SK-N-SH treated with all-trans-retinoic acid at 6 μM for 48 hours (cell line): ENCODE results near the gene TAF11L7.
"Not testable (repeated sequence)": the region's sequence is repeated elsewhere in the genome, so short reads cannot be mapped to it uniquely, and the experiment has no call there.

Experiments
- ATAC-seq: fragments of 200-7000 bp; cut with Tn5 transposase; 3 replicates; pipeline ENCODE4 v1.9.1; 2020; ENCODE audit warnings: mild to moderate bottlenecking, moderate library complexity
- ARNTL ChIP-seq: fragments of 450-650 bp; formaldehyde crosslinking; IDR thresholded peaks from 2 replicates; pipeline ENCODE4 v1.5.0; 2020; ENCODE audit warnings: low read depth, mild to moderate bottlenecking, moderate library complexity, borderline replicate concordance
- BACH2 ChIP-seq: fragments of 250-450 bp; sonication (Bioruptor Pico); IDR thresholded peaks from 2 replicates; pipeline ENCODE4 v1.9.0; 2021; ENCODE audit warnings: mild to moderate bottlenecking, borderline replicate concordance
- CSDC2 ChIP-seq: fragments of 250-450 bp; sonication (Bioruptor Pico); IDR thresholded peaks from 2 replicates; pipeline ENCODE4 v1.5.0; 2020; ENCODE audit warnings: mild to moderate bottlenecking, moderate library complexity
- ESRRG ChIP-seq: fragments of 250-450 bp; sonication (Bioruptor Pico); IDR thresholded peaks from 2 replicates; pipeline ENCODE4 v1.6.1; 2021; ENCODE audit warnings: mild to moderate bottlenecking
- GLIS3 ChIP-seq: fragments of 250-450 bp; sonication (Bioruptor Pico); IDR thresholded peaks from 2 replicates; pipeline ENCODE4 v1.5.0; 2020; ENCODE audit warnings: mild to moderate bottlenecking, moderate library complexity
- ISL1 ChIP-seq: fragments of 250-450 bp; sonication (Bioruptor Pico); IDR thresholded peaks from 2 replicates; pipeline ENCODE4 v2.1.2; 2022; ENCODE audit warnings: mild to moderate bottlenecking, moderate library complexity
- OSR1 ChIP-seq: fragments of 250-450 bp; sonication (Bioruptor Pico); IDR thresholded peaks from 2 replicates; pipeline ENCODE4 v1.8.0; 2022; ENCODE audit warnings: moderate library complexity, mild to moderate bottlenecking, inconsistent platforms
- PPARA ChIP-seq: fragments of 250-450 bp; sonication (Bioruptor Pico); IDR thresholded peaks from 2 replicates; pipeline ENCODE4 v1.5.0; 2020; ENCODE audit warnings: mild to moderate bottlenecking, borderline replicate concordance
- RARB ChIP-seq: fragments of 250-450 bp; sonication (Bioruptor Pico); IDR thresholded peaks from 2 replicates; pipeline ENCODE4 v1.8.0; 2021; ENCODE audit warnings: mild to moderate bottlenecking, moderate library complexity
- SNAI2 ChIP-seq: fragments of 250-450 bp; sonication (Bioruptor Pico); IDR thresholded peaks from 2 replicates; pipeline ENCODE4 v1.5.0; 2020; ENCODE audit warnings: mild to moderate bottlenecking, moderate library complexity
- ZC3H10 ChIP-seq: fragments of 250-450 bp; sonication (Bioruptor Pico); IDR thresholded peaks from 2 replicates; pipeline ENCODE4 v1.5.1; 2021; ENCODE audit warnings: mild to moderate bottlenecking, moderate library complexity
- ZFP3 ChIP-seq: fragments of 250-450 bp; sonication (Bioruptor Pico); IDR thresholded peaks from 2 replicates; pipeline ENCODE4 v1.5.0; 2020; ENCODE audit warnings: mild to moderate bottlenecking, moderate library complexity
- ZFP30 ChIP-seq: fragments of 450-650 bp; formaldehyde crosslinking; IDR thresholded peaks from 2 replicates; pipeline ENCODE4 v1.5.0; 2022; ENCODE audit warnings: mild to moderate bottlenecking, moderate library complexity
- ZNF565 ChIP-seq: fragments of 450-650 bp; formaldehyde crosslinking; conservative IDR thresholded peaks from 2 replicates; pipeline ENCODE4 v1.5.0; 2020; ENCODE audit warnings: low read depth, mild to moderate bottlenecking, moderate library complexity
- ZNF8 ChIP-seq: fragments of 450-650 bp; formaldehyde crosslinking; IDR thresholded peaks from 2 replicates; pipeline ENCODE4 v1.5.0; 2020; ENCODE audit warnings: mild to moderate bottlenecking, moderate library complexity
- TF ChIP-seq, protein P1 (sequence below): fragments of 250-450 bp; sonication (Bioruptor Pico); IDR thresholded peaks from 2 replicates; pipeline ENCODE4 v1.5.1; 2020; ENCODE audit warnings: low read depth, mild to moderate bottlenecking, moderate library complexity
- TF ChIP-seq, protein P2 (sequence below): fragments of 250-450 bp; sonication (Bioruptor Pico); IDR thresholded peaks from 2 replicates; pipeline ENCODE4 v1.8.0; 2021; ENCODE audit warnings: low read depth, mild to moderate bottlenecking, moderate library complexity, borderline replicate concordance
- TF ChIP-seq, protein P3 (sequence below): fragments of 250-450 bp; sonication (Bioruptor Pico); IDR thresholded peaks from 2 replicates; pipeline ENCODE4 v1.5.1; 2021; ENCODE audit warnings: mild to moderate bottlenecking, moderate library complexity
- TF ChIP-seq, protein P4 (sequence below): fragments of 250-450 bp; sonication (Bioruptor Pico); IDR thresholded peaks from 2 replicates; pipeline ENCODE4 v1.5.0; 2020; ENCODE audit warnings: mild to moderate bottlenecking, moderate library complexity
- TF ChIP-seq, protein P5 (sequence below): fragments of 250-450 bp; sonication (Bioruptor Pico); IDR thresholded peaks from 2 replicates; pipeline ENCODE4 v1.8.0; 2020; ENCODE audit warnings: mild to moderate bottlenecking, moderate library complexity, borderline replicate concordance

The TAF11L7 gene

DNA sequence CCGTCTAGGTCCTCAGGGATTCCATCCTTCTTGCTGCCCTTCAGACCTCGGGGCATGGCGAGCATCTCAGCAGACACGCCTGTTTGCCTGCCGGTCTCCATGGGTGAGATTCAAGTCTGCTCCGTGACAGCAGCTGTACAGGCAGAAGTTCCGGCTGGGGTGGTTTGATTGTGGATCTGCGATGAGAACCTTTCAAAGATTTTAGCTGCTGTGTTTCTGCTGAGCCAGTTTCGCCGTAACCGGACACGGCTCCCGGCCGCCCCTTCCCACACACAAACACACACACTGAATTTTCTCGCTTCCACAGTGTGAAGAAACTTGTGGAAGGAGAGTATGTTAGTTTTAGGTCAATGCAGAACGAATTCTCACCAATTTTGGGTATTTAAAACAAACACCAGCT is at the start of gene TAF11L7:
TAF11L7 (minus strand) TSS at position 101 of the 400 bp plus-strand sequence.
- ATAC-seq = not testable (repeated sequence)

DNA sequence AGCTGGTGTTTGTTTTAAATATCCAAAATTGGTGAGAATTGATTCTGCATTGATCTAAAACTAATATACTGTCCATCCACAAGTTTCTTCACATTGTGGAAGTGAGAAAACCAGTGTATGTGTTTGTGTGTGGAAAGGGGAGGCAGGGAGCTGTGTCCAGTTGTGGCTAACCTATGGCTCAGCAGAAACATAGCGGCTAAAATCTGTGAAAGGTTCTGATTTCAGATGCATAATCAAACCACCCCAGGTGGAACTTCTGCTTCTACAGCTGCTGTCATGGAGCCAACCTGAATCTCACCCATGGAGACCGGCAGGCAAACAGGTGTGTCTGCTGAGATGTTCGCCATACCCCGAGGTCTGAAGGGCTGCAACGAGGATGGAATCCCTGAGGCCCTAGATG is 48.6 kb upstream of the TAF11L7 start, which contains the start of gene TAF11L14:
TAF11L14 (plus strand) TSS at position 301 of the 400 bp plus-strand sequence.
- no peak for ATAC-seq
- TF ChIP-seq BACH2 (CRISPR knock-in tag) = no peak
- TF ChIP-seq ESRRG (CRISPR knock-in tag) = no peak
- TF ChIP-seq GLIS3 (CRISPR knock-in tag) = no peak
- TF ChIP-seq, protein P1, sequence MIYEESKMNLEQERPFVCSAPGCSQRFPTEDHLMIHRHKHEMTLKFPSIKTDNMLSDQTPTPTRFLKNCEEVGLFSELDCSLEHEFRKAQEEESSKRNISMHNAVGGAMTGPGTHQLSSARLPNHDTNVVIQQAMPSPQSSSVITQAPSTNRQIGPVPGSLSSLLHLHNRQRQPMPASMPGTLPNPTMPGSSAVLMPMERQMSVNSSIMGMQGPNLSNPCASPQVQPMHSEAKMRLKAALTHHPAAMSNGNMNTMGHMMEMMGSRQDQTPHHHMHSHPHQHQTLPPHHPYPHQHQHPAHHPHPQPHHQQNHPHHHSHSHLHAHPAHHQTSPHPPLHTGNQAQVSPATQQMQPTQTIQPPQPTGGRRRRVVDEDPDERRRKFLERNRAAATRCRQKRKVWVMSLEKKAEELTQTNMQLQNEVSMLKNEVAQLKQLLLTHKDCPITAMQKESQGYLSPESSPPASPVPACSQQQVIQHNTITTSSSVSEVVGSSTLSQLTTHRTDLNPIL (CRISPR knock-in tag) = no peak
- TF ChIP-seq PPARA (CRISPR knock-in tag) = no peak
- TF ChIP-seq ZNF8 (CRISPR knock-in tag) = no peak
- TF ChIP-seq CSDC2 (CRISPR knock-in tag) = no peak
- no peak for TF ChIP-seq ARNTL
- TF ChIP-seq, protein P2, sequence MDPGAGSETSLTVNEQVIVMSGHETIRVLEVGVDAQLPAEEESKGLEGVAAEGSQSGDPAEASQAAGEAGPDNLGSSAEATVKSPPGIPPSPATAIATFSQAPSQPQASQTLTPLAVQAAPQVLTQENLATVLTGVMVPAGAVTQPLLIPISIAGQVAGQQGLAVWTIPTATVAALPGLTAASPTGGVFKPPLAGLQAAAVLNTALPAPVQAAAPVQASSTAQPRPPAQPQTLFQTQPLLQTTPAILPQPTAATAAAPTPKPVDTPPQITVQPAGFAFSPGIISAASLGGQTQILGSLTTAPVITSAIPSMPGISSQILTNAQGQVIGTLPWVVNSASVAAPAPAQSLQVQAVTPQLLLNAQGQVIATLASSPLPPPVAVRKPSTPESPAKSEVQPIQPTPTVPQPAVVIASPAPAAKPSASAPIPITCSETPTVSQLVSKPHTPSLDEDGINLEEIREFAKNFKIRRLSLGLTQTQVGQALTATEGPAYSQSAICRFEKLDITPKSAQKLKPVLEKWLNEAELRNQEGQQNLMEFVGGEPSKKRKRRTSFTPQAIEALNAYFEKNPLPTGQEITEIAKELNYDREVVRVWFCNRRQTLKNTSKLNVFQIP (CRISPR knock-in tag) = no peak
- TF ChIP-seq, protein P3, sequence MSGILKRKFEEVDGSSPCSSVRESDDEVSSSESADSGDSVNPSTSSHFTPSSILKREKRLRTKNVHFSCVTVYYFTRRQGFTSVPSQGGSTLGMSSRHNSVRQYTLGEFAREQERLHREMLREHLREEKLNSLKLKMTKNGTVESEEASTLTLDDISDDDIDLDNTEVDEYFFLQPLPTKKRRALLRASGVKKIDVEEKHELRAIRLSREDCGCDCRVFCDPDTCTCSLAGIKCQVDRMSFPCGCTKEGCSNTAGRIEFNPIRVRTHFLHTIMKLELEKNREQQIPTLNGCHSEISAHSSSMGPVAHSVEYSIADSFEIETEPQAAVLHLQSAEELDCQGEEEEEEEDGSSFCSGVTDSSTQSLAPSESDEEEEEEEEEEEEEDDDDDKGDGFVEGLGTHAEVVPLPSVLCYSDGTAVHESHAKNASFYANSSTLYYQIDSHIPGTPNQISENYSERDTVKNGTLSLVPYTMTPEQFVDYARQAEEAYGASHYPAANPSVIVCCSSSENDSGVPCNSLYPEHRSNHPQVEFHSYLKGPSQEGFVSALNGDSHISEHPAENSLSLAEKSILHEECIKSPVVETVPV (CRISPR knock-in tag) = no peak
- TF ChIP-seq ISL1 = no peak

DNA sequence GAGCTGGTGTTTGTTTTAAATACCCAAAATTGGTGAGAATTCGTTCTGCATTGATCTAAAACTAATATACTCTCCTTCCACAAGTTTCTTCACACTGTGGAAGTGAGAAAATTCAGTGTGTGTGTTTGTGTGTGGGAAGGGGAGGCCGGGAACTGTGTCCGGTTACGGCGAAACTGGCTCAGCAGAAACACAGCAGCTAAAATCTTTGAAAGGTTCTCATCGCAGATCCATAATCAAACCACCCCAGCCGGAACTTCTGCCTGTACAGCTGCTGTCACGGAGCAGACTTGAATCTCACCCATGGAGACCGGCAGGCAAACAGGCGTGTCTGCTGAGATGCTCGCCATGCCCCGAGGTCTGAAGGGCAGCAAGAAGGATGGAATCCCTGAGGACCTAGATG is 46.2 kb upstream of the TAF11L7 start, which contains the start of gene TAF11L13:
TAF11L13 (plus strand) TSS at position 301 of the 400 bp plus-strand sequence.
- not testable (repeated sequence) for ATAC-seq

DNA sequence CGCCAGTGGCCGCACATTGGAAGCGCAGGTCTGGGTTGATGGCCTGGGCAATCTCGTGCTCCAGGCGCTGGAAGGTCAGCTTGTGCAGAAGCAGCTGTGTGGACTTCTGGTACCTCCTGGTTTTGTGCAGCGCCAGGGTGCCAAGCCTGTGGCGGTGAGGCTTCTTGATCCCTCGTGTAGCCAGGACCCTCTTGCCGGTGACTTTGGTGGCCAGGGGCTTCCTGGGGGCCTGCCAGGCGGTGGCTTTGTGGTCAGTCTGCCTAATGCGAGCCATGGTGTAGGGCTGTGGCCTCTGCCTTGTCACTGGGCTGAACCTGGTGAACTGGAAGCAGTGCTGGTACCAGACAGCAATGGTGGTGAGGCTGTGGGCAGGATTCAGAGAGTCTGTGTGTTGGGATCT is 40.1 kb upstream of the TAF11L7 start:
- no peak for TF ChIP-seq ISL1
- no peak for TF ChIP-seq PPARA (CRISPR knock-in tag)
- TF ChIP-seq, protein P4, sequence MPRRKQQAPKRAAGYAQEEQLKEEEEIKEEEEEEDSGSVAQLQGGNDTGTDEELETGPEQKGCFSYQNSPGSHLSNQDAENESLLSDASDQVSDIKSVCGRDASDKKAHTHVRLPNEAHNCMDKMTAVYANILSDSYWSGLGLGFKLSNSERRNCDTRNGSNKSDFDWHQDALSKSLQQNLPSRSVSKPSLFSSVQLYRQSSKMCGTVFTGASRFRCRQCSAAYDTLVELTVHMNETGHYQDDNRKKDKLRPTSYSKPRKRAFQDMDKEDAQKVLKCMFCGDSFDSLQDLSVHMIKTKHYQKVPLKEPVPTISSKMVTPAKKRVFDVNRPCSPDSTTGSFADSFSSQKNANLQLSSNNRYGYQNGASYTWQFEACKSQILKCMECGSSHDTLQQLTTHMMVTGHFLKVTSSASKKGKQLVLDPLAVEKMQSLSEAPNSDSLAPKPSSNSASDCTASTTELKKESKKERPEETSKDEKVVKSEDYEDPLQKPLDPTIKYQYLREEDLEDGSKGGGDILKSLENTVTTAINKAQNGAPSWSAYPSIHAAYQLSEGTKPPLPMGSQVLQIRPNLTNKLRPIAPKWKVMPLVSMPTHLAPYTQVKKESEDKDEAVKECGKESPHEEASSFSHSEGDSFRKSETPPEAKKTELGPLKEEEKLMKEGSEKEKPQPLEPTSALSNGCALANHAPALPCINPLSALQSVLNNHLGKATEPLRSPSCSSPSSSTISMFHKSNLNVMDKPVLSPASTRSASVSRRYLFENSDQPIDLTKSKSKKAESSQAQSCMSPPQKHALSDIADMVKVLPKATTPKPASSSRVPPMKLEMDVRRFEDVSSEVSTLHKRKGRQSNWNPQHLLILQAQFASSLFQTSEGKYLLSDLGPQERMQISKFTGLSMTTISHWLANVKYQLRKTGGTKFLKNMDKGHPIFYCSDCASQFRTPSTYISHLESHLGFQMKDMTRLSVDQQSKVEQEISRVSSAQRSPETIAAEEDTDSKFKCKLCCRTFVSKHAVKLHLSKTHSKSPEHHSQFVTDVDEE (CRISPR knock-in tag) = no peak
- no peak for TF ChIP-seq ZFP3 (CRISPR knock-in tag)
- no peak for TF ChIP-seq ARNTL
- TF ChIP-seq ZNF8 (CRISPR knock-in tag) = no peak
- no peak for ATAC-seq

DNA sequence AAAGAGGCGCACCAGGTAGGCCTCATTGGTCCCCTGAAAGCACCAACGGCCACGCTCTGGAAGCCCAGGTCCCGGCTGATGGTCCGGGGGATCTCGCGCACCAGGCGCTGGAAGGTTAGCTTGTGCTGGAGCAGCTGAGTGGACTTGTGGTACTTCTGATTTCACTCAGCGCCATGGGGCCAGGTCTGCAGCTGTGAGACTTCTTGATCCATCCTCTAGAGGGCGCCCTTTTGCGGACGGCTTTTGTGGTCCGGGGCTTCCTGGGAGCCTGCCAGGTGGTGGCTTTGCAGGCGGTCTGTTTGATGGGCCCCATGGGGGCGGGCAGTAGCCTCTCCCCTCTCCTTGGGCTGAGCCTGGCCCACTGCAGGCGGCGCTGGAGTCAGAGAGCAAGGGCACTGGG is 35.1 kb upstream of the TAF11L7 start:
- no peak for ATAC-seq
- no peak for TF ChIP-seq BACH2 (CRISPR knock-in tag)
- no peak for TF ChIP-seq ZFP30 (CRISPR knock-in tag)
- no peak for TF ChIP-seq ZNF565 (CRISPR knock-in tag)
- no peak for TF ChIP-seq RARB (CRISPR knock-in tag)
- TF ChIP-seq, protein P3 (CRISPR knock-in tag) = no peak
- TF ChIP-seq, protein P1 (CRISPR knock-in tag) = no peak
- TF ChIP-seq ZC3H10 (CRISPR knock-in tag) = no peak
- no peak for TF ChIP-seq ARNTL
- no peak for TF ChIP-seq CSDC2 (CRISPR knock-in tag)
- no peak for TF ChIP-seq PPARA (CRISPR knock-in tag)
- TF ChIP-seq, protein P5, sequence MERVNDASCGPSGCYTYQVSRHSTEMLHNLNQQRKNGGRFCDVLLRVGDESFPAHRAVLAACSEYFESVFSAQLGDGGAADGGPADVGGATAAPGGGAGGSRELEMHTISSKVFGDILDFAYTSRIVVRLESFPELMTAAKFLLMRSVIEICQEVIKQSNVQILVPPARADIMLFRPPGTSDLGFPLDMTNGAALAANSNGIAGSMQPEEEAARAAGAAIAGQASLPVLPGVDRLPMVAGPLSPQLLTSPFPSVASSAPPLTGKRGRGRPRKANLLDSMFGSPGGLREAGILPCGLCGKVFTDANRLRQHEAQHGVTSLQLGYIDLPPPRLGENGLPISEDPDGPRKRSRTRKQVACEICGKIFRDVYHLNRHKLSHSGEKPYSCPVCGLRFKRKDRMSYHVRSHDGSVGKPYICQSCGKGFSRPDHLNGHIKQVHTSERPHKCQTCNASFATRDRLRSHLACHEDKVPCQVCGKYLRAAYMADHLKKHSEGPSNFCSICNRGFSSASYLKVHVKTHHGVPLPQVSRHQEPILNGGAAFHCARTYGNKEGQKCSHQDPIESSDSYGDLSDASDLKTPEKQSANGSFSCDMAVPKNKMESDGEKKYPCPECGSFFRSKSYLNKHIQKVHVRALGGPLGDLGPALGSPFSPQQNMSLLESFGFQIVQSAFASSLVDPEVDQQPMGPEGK (CRISPR knock-in tag) = no peak
- TF ChIP-seq SNAI2 (CRISPR knock-in tag) = no peak
- TF ChIP-seq OSR1 (CRISPR knock-in tag) = no peak
- TF ChIP-seq ESRRG (CRISPR knock-in tag) = no peak
- TF ChIP-seq ZFP3 (CRISPR knock-in tag) = no peak
